ENCODE results near the gene PGAP6.
A peak's percentile ranks its signal among the peaks of the same experiment; 100 is the strongest.
"Not testable (repeated sequence)": the region's sequence is repeated elsewhere in the genome, so short reads cannot be mapped to it uniquely, and the experiment has no call there.

The PGAP6 gene, protein sequence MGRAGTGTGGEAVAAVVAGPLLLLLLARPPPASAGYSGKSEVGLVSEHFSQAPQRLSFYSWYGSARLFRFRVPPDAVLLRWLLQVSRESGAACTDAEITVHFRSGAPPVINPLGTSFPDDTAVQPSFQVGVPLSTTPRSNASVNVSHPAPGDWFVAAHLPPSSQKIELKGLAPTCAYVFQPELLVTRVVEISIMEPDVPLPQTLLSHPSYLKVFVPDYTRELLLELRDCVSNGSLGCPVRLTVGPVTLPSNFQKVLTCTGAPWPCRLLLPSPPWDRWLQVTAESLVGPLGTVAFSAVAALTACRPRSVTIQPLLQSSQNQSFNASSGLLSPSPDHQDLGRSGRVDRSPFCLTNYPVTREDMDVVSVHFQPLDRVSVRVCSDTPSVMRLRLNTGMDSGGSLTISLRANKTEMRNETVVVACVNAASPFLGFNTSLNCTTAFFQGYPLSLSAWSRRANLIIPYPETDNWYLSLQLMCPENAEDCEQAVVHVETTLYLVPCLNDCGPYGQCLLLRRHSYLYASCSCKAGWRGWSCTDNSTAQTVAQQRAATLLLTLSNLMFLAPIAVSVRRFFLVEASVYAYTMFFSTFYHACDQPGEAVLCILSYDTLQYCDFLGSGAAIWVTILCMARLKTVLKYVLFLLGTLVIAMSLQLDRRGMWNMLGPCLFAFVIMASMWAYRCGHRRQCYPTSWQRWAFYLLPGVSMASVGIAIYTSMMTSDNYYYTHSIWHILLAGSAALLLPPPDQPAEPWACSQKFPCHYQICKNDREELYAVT

DNA sequence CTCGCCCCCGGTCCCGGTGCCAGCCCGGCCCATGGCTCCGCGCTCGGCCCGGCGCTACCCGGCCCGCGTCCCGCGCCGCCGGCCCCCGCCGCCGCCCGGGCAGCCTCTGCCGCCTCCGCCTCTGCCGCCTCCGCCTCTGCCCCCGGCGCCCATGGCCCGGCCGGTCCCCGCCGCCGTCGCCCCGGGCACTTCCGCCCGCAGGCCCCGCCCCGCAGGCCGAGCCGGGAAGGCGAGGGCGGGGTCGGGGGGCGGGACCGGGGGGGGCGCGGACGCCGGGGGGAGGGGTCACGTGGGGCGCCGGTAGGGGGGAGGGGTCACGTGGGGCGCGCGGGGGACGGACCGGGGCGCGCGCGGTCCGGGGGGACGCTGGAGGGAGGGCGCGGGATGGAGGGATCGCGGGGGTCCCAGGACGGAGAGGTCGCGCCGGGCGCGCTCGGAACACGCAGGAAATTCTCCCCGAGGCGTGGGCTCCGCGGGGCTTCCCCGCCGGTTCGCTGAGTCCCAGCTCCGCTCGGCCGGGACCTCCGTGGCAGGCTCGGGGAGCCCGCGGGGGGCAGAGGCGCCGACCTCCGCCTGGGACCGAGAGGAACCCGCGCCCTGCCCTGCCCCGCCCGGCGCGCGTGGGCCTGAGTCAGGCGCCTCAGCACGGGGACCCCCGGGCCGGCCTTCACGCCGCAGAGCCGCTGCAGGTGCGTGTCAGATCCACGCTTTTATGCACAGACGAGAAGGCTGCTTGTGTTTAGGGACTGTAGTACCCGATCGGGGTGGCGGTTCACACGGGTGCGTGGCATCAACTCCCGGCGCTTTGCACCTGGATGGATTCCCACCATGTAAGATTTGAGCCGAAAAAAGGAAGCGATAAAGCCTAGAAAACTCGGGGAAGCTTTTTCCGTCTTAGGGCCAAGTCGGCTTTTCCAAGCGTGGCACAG, at the start of gene PGAP6:
Gene PGAP6 (minus strand): TSS at position 190 of the 929 bp plus-strand sequence. CDS start 157 bp downstream, at position 33.
- no peak for DNase-seq (ENCODE audit: low read depth, low spot score)

DNA sequence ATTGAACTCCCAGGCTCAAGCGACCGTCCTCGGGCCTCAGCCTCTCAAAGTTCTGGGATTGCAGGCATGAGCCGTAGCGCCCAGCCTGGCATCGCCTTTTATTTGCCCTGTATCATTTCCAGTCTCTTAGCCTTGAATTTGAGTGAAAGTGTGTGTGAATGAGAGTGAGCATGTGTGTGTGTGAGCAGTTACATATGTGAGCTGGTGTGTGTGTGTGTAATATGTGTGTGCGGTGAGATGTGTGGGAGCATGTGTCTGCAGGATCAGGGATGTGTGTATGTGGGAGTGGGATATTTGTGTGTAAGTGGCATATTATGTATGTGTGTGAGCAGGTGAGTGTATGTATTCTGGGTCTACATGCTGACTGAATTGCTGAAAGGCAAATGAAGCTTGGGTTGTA, 49.1 kb upstream of the PGAP6 start:
- DNase-seq (ENCODE audit: low read depth, low spot score): no peak

DNA sequence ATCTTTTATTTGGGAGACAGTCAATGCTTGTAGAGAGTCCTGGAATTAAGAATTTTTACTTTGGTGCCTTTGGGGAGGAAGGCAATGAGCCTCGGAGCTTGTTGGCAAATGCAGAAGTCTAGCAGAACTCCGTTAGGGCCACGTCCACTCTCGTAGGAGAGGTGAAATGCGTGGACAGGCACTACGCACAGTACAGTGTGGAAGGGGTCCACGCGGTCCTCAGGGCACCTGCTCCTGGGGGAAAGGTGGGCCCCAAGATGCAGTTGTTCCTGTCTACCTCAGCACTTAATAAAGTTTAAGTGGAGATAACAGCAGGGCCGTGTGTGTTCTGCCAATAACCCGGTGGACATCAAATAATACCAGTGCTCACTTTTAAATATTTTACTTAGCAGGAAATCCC, 45.5 kb upstream of the PGAP6 start:
- DNase-seq (ENCODE audit: low read depth, low spot score): no peak

DNA sequence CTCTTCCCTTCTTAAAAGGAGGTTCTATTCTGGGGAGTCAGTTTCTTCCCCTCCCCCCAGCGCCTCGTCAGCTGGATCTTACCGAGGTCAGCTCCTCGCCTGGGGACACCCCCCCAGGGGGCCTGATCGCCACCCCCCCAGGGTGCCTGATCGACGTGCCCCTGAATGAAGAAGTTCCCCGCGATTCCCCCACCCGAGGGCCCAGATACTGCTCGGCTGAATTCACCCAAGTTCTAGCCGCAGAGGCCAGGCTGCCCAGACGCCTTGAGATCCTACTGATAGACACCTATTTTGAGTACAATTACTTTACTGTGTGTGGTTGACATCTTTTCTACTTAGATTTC, 45.1 kb upstream of the PGAP6 start:
- DNase-seq (ENCODE audit: low read depth, low spot score): no peak

DNA sequence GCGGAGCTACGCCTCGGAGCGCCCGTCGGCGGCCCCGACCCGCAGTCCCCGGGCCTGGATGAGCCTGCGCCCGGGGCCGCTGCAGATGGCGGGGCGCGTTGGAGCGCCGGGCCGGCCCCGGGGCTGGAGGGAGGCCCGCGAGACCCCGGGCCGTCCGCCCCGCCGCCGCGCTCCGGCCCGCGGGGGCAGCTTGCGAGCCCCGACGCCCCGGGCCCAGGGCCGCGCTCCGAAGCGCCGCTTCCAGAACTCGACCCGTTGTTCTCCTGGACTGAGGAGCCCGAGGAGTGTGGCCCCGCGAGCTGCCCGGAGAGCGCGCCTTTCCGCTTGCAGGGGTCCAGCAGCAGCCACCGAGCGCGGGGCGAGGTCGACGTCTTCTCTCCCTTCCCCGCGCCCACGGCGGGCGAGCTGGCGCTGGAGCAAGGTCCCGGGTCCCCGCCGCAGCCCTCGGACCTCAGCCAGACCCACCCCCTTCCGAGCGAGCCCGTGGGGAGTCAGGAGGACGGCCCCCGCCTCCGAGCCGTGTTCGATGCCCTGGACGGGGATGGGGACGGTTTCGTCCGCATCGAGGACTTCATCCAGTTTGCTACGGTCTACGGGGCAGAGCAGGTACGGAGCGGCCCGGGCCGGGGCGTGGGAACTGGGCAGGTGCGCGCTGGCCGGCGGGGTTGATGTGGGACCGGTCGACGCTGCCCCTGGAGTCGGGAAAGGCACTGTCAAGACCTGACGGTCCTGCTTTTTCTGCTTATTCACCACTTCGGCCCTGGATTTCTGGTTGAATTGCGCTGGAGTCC, 44.5 kb upstream of the PGAP6 start:
- no peak for DNase-seq (ENCODE audit: low read depth, low spot score)

DNA sequence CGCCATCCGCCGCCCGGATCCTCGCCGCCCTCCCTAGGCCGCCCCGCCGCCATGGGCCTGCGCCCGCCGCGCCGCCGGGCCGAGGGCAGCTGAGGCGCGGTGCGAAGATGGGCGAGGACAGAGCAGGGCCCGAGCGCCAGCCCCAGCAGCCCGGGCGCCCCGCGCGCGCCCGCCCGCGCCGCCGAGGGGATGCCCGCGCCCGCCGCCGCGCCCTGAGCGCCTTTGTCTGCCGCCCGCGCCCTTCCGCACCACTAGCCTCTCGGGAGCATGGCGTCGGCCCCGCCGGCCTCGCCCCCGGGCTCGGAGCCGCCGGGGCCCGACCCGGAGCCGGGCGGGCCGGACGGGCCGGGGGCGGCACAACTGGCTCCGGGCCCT, 43.9 kb upstream of the PGAP6 start:
- no peak for DNase-seq (ENCODE audit: low read depth, low spot score)

DNA sequence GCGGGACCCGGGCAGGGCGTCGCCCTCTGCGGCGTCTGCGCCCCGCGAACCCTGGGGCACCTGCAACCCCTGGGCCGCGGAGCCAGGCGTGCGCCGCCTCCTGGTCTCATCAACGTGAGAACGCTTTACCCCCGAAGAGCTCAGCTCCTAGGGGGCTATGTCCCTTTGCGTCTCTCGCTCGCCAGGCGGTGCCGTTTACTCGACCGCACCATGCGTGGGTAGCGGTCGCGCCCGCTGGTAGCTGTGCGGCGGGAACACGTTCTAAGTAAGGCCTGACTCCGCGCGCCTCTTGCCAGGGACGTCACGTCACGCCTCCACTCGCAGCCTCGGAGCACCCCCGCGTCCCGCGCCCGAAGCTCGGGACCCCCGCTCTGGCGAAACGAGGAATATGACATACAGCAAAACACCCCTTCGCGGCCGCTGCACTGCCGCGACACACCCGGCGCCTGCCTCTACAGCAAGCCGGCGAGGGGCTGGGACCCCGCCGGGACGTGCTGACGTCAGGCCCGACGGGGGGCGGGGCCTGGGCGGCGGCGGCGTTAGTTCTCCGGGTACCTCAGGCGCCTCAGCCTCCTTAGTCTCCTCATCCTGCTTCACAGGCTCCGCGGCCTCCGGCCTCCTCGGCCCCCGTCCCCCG, 43.4 kb upstream of the PGAP6 start, which contains the start of gene RAB11FIP3:
Gene RAB11FIP3 (plus strand): TSS at position 568 of the 637 bp plus-strand sequence. CDS start 358 bp downstream, outside the sequence.
- DNase-seq (ENCODE audit: low read depth, low spot score): peak; percentile 37

DNA sequence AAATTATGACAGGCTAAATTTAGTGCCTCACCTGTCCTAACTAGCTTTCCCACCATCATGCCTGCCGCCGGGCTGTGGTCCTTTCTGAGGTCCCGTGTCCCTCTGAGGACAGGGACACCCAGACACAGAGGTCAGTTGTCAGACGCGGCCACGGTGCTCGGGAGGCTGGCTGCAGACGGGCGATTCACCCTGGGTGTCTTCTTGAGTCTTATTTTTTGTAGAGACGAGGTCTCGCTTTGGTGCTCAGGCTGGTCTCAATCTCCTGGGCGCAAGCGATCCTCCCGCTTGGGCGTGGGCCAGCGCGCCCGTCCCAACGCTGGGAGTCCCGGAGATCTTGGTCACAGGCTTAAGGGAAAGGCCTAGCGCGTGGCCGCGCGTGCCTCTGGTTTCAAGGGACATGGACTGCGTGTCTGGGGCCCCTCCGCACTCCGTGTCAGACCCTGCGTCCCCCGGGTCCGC, 42.9 kb upstream of the PGAP6 start:
- DNase-seq (ENCODE audit: low read depth, low spot score): no peak

DNA sequence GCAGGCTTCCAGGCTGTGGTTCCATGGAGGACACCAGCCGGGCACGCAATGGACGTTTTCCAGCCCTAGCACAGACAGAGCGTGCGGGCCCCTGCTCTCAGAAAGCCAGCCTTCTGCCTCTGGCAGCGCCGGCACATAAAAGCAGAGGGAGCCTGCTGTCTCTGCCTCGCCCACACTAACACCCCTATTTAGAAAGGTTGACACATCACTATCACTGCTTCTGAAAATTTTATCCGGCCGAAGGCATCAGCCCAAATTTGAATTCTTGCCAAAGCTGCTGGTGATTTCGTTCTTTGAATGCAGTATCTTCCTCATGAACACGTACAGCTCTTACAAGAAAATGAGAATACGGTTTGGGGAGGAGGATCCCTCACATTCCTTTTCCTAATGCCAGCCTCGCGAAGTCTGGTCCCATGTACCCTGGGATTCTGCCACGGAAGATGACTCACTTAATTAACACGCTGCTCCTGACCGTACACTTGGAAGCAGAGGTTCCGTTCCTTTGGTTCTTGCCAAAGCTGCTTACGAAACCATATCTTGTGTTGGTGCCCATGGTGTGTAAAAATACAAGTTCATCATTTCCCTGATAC, 42.4 kb upstream of the PGAP6 start:
- DNase-seq (ENCODE audit: low read depth, low spot score): no peak

DNA sequence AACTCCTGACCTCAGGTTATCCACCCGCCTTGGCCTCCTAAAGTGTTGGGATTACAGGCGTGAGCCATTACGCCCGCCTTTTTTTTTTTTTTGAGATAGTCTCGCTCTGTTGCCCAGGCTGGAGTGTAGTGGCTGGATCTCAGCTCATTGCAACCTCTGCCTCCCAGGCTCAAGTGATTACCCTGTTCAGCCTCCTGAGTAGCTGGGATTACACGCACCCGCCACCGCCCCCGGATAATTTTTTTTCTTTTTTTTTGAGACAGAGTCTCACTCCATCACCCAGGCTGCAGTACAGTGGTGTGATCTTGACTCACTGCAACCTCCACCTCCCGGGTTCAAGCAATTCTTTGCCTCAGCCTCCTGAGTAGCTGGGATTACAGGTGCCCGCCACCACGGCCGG, 40.4 kb upstream of the PGAP6 start:
- DNase-seq (ENCODE audit: low read depth, low spot score): not testable (repeated sequence)

DNA sequence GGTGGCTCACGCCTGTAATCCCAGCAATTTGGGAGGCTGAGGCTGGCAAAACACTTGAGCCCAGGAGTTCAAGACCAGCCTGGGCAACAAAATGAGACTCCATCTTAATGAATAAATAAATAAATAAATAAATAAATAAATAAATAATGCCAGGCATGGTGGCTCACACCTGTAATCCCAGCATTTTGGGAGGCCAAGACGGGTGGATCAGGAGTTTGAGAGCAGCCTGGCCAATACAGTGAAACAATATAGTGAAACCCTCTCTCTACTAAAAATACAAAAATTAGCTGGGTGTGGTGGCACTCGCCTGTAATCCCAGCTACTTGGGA, 33.4 kb upstream of the PGAP6 start:
- DNase-seq (ENCODE audit: low read depth, low spot score): not testable (repeated sequence)

DNA sequence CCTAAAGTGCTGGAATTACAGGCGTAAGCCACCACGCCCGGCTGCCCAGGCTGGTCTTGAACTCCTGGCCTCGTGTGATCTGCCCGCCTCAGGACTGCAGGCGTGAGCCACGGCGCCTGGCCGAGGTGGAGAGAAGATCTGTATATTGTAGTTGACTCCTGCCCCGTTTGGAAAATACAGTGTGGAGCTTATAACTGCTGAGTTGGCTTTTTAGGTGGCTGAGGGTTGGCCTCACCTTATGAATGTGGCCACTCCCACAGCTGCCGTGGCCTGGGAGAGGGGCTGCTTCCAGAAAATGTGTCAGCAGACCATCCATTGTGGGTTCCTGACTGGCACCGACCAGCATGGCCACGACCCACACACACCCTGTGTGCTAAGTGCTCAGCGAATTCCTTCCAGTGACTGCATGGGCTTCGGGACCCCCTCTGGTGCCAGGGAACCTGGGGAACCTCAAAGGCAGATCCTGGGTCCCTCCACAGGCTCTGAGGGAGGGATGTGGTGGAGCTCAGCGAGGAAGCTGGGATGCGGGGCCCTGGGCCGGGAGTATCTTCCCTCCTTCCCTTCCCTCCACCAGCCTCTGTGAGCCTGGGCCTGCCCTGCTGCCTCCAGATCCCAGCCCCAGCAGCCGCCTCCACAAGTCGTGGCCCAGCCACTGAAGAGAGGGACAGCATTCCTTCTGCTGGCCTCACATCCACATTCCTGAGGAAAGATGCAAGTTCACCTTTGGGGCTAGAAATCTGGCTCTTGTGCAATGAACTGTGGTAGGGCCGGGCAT, 32.8 kb upstream of the PGAP6 start:
- no peak for DNase-seq (ENCODE audit: low read depth, low spot score)

DNA sequence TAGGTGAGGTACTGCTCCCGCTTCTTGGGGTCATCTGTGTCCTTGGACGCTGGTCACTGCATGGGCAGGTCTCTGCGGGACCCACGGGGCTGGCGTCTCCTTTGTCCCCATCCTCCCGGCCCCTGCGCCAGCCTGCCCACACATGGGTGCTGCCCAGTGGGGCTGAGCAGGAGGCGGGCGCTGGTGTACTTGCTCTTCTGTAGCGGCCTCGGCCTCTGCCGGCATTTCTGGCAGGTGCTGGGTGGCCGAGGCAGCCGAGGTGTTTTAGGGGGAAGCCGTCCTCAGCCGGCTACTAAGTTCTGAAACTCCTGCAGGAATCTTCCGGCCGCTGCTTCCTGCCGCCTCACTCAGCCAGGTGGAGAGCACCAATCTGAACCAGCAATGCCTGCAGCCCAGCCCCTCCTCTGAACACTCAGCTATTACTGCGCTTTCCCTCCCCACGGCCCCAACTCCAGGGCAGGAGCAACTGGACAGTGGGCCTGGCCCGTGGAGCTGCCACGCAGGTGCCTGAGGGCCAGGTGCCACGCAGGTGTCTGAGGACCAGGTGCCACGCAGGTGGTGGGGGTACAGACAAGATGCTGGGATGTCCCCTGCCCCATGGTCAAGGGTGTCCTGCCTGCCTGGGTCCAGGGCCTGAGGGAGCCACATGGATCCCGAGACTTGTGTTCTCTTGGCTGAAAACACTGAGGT, 29.9 kb upstream of the PGAP6 start:
- no peak for DNase-seq (ENCODE audit: low read depth, low spot score)

DNA sequence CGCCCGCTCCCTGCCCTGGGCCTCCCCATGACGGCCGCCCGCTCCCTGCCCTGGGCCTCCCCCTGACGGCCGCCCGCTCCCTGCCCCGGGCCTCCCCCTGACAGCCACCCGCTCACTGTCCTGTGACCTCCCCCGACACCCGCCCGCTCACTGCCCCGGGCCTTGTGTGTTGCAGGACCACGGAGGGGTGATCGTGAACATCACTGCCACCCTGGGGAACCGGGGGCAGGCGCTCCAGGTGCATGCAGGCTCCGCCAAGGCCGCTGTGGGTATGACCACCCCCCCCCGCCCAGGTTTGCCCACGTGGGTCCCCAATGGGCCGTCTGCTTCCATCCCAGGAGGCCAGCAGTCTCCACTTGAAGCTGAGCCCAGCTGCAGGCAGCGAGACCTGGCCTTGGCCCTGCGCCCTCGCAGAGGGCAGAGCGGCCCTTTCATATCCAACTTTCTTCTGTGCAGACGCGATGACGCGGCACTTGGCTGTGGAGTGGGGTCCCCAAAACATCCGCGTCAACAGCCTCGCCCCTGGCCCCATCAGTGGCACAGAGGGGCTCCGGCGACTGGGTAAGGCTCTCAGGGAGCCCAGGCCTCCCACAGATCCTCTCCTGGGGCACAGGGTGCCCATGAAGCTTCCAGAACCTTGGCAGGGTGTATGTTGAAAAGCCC, 28.9 kb upstream of the PGAP6 start:
- no peak for DNase-seq (ENCODE audit: low read depth, low spot score)

DNA sequence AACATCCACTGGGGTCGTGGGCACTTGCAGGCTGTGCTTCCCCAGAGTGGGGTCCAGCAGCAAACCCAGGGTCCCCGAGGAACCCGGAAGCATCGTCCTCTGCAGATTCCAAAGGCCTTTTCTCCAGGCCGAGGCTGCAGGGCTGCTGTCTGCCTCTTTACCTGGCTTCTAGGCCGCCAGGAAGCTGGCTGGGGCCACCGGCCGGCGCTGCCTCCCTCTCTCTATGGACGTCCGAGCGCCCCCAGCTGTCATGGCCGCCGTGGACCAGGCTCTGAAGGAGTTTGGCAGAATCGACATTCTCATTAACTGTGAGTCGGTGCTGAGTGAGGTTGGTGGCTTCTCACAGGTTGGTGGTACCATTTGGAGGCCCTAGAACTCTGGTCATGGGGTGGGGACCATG, 25.5 kb upstream of the PGAP6 start:
- DNase-seq (ENCODE audit: low read depth, low spot score): no peak

DNA sequence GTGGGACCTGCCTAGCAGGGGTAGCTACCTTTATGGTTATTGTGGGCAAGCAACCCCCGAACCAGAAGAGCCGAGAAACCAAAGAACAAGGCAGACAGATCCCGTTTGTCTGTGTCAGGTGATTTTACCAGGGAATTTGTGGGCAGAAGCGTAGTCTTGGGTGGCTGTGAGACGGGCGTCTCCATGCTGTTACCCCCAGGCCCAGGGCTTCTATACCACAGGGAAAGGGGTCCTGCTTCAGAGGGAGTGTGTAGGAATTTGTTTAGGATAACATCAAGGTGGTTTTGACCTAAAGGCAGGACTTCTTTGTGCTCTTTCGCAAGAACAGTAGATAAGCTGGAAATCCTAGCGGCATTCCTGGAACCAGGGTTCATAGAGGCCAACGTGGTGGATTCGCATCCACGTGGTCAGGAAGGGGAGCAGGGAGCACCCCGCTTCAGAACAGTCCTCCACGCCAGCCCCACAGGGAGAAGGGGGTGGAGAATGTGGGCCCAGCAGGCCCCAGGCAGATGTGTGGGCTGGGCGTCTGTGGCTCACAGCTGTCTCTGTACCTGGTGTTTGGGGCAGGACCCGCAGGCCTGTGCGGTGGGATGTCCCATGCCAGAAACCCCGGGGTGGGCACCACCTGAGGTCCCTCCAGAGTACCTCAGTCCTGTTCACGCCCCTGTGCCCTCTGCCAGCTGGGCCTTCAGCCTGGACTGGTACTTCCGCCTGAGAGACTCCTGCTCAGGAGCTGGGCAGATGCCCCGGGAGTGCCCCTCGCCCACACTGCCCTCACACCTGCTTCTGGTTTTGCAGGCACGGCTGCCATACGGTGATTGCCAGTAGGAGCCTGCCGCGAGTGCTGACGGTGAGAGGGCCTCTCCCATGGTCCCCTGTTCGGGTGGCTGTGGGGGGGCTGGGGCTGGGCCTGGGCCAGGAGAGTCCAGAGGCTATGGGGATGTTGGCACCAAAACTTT, 24.0 kb upstream of the PGAP6 start:
- no peak for DNase-seq (ENCODE audit: low read depth, low spot score)

DNA sequence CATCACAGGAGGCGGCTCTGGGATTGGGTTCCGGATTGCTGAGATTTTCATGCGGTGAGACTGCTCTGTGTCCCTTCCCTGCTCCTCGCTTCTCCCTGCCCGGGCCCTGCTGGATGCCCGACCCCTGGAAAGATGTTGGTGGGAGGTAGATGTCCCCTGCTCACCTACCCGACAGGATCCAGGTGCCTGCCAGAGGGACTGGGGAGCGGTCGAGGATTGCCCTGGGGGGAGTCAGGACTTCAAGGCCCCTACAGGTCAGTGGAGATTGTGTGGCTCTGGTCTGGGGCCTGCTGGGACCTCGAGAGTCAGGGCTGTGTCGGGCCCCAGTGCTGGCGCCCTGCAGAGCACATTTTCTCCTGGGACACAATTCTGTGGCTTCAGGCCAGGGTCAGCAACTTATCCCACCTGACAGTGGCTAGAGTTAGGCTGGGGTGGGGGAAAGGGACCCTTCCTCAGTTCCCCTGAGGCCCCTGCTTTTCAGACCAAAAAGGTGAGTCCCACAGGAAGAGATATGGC, 23.3 kb upstream of the PGAP6 start:
- DNase-seq (ENCODE audit: low read depth, low spot score): no peak
